Measurements from ENCODE around the gene LMAN2.
"Not testable (repeated sequence)": the region's sequence is repeated elsewhere in the genome, so short reads cannot be mapped to it uniquely, and the experiment has no call there.

The LMAN2 gene

GRCh38 chr5:177306103-177306640, 45.3 kb downstream of the LMAN2 start:
- DNase-seq, result not testable (repeated sequence)

DNA sequence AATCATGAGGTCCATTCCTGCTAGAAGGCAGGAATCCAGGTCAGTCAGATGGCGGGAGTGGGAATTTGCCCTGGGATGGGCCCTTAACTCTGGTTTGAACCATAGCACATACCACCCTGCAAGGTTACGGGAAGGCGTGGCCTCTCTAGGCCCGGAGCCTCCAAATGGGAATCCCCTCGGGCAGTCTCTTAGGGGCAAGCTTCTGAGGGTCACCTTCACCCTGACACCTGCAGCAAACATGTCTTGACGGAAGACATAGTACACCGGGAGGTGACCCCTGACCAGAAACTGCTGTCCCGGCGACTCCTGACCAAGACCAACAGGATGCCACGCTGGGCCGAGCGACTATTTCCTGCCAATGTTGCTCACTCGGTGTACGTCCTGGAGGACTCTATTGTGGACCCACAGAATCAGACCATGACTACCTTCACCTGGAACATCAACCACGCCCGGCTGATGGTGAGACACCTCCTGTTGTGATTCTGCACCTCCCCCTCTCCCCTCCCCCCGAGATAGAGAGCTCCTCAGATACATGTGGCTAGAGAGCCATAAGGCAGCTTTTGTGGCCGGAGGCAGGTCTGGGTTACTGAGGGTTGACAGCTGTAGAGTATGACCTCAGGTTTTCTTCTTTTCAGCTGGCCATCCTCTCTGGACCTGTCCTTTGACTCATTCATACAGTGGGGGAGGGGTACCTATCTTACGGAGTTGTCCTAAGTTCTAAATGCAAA, 46.9 kb downstream of the LMAN2 start:
- peak in 1 of 4 experiments; percentile 16 for DNase-seq

- peak in 1 of 4 experiments; percentile 33 for DNase-seq
Measured at GRCh38 chr5:177303925-177304391, 47.5 kb downstream of the LMAN2 start.

GRCh38 chr5:177303121-177303924, 48.1 kb downstream of the LMAN2 start, which contains the start of the genes PRELID1 and RAB24:
Gene PRELID1 (plus strand): TSS chr5:177303799. CDS start chr5:177303986, 187 bp downstream.
Gene RAB24 (minus strand): TSS chr5:177303719. CDS start chr5:177303288, 431 bp downstream.
- DNase-seq, result peak; percentile 90 to 96 (median 94)

- no peak for DNase-seq
Measured at GRCh38 chr5:177302354-177303110, 48.9 kb downstream of the LMAN2 start.

DNA sequence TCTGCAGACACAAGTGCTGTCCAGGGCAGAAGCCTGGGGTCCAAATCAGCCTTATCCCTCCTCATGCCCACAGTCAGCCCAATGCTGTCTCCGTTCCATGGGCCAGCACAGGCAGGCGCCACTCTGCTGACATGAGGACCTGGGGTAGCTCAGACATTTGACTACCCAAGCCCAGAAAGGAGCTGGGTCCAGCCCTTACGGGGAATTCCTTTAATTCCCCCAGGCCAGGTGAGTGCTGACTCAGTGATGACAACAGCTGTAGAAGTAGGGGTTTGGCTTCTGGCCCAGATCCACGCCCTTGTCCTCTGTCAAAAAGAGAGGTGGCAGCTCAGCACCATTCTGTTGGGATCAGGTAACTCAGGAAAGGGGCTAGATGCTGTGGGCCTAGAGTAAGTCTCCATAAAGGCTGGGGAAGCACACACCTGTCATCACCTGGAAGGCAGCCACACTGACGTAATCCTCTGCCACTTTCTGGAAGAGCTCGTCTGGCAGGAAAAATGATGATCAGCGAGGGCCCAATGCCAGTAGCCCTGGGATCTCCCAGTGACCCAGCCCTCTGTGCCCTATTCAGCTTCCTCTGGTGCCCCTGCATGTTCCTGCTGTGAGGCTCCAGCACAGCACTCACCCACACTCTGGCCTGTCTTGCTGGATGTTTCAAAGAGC, 49.8 kb downstream of the LMAN2 start:
- peak in 1 of 4 experiments; percentile 38 for DNase-seq

GRCh38 chr5:177300951-177301350, 50.5 kb downstream of the LMAN2 start:
- DNase-seq, result no peak

DNA sequence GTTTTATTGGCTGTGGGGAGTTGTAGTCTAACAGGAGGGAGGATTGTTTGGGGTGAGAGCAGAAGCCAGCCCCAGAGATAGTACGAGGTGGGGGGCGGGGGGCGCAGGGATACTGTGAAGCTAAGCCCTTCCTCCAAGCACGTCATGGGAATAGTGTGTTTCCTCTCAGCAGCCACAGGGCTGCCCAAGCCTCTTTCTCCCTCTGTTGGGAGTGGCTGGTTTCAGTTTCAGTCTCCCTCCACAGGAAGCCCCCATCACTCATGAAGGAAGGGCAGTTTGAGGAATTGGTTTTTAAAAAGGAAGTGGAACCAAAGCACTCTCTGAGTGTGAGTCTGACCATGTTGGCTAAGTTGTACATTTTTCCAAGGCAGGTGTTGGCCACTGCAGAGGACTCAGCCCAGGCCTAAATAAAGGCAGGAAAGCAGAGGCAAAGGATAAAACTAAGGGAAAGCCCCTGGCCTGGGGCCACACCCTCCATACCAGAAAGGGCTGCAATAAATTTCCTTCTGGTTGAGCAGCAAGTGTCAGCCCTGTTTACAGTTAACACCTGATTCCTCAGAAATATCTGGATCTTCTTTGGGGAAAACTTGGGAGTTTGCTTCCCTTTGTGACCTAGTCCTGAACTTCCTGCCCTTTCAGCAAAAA, 51.1 kb downstream of the LMAN2 start:
- peak; percentile 83 to 92 (median 90) for DNase-seq

- no peak for DNase-seq
Measured at GRCh38 chr5:177299697-177300096, 51.8 kb downstream of the LMAN2 start.

DNA sequence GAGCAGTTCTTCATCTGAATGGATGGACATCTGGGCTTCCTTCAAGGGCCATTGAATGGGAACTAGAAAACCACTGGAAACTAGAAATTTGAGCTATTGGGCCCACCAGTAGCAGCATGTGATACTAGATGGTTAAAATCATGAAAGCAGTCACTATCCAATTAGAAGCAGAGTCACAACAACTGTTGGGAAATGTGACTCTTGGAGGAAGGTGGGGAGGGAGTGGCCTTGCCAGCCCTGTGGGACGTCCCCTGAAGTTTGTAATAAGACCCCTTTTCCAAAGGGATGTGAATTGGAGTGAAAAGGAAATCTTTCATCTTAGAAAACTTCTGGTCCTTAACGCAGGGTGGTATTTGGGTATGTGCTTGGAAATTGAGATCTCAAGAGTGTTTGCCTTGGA, 53.5 kb downstream of the LMAN2 start:
- no peak for DNase-seq

- DNase-seq, result peak in 2 of 4 experiments; percentile 20 to 26
Measured at GRCh38 chr5:177296581-177296980, 54.9 kb downstream of the LMAN2 start.

DNA sequence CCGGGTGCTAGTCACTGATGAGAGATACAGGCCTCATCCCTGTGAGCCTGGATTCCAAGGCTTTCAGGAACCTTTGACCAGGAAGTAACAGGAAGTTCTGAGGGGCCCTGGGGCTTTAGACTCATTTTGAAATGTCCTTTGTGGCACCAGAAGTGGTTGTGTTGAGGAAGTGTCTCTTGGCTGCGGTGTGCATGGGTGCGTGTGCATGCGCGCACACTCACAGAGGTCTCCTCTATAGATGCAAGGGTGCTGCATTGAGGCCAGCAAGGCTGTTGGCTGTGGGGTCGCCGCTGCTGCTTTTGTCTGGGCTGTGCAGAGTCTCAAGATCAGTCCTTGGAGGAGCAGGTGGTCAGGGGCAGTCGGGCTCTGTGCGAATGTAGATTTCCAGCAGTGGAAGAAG, 55.5 kb downstream of the LMAN2 start:
- DNase-seq, result peak; percentile 59 to 68 (median 60)

DNA sequence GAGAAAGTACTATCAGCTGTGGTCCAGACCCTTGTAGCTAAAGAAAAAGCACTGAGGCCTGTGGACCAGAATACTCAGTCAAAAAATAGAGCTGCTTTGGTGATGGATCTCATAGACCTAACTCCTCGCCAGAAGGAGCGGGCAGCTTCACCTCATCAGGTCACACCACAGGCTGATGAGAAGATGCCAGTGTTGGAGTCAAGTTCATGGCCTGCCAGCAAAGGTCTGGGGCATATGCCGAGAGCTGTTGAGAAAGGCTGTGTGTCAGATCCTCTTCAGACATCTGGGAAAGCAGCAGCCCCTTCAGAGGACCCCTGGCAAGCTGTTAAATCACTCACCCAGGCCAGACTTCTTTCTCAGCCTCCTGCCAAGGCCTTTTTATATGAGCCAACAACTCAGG, 56.8 kb downstream of the LMAN2 start:
- no peak for DNase-seq

- no peak for DNase-seq
Measured at GRCh38 chr5:177293819-177294581, 57.5 kb downstream of the LMAN2 start.

GRCh38 chr5:177291735-177292134, 59.7 kb downstream of the LMAN2 start:
- no peak for DNase-seq

DNA sequence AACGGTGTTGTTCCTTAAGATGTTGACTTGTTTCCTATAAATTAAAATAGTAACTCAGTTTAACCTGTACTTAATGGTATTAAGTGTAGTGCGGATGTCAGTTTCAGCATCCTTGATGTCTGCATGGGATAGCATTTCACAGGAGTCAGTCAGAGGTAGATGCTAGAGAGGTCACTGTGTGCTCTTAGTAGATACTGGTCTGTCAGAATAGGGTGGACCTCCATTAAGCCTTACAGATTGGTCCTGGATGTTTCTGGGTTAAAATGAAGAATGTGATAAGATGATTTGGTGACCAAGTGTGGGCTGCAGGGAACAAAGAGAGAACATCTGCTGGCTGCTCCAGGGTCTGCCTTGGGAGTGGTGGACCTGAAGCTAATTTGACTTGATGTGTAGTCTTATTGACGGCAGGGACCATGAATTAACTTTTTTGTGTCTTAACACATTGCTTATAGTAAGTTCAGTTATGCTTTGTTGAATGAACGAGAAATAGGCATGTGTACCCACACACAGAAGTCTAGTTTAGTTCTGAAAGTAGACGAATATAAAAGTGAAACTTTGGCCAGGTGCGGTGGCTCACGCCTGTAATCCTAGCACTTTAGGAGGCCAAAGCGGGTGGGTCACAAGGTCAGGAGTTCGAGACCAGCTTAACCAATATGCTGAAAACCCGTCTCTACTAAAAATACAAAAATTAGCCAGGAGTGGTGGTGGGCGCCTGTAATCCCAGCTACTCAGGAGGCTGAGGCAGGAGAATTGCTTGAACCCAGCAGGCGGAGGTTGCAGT, 60.5 kb downstream of the LMAN2 start:
- no peak for DNase-seq

- DNase-seq, result no peak
Measured at GRCh38 chr5:177288191-177288590, 63.3 kb downstream of the LMAN2 start.

Measured in suppressor macrophage (primary cell).